Endothelial cell of hepatic sinusoid (primary cell): ENCODE measurements around the gene PCK1.

ENCODE experiments used
- in situ Hi-C: cut with HindIII; loops from 2 replicates; pipeline ENCODE4 v1.10.0; 2017; ENCODE audit warnings: low sequenced_read_pairs

Gene PCK1

DNA sequence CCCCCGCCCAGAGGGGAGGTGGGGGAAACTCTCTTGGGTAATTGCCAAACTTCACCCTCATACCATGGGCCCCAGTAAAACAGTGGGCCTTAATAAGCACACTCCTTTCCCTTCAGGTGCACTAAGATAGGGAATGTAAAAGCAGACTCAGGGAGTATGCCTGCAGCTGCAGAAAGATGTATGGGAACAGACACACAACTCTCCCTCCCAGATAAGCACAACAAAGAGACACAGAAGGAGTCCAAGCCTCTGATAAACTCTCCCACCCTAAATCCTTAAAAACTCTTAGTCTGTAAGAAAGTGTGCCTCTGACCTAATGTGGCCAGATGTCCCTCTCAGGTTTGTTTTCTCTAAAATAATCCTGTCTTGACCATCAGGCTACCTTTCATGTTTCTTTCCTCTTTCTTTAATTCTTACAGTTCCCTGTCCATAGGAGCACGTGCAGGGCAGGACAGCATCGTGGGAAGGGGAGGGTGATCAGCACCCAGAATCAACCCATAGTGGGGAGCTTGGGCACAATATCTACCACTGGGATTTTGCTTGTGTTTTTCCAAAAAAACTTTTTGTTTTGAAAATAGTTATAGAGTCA is 24.7 kb upstream of the PCK1 start:
- in situ Hi-C loops: no loop called here

- in situ Hi-C loops: no loop called here
Measured at GRCh38 chr20:57536771-57537724, 23.9 kb upstream of the PCK1 start.

- in situ Hi-C loops: no loop called here
Measured at GRCh38 chr20:57537822-57538221, 23.1 kb upstream of the PCK1 start.

GRCh38 chr20:57539889-57540288 is 21.0 kb upstream of the PCK1 start:
- in situ Hi-C loops: no loop called here

- in situ Hi-C loops: no loop called here
Measured at GRCh38 chr20:57540890-57541580, 19.9 kb upstream of the PCK1 start.

DNA sequence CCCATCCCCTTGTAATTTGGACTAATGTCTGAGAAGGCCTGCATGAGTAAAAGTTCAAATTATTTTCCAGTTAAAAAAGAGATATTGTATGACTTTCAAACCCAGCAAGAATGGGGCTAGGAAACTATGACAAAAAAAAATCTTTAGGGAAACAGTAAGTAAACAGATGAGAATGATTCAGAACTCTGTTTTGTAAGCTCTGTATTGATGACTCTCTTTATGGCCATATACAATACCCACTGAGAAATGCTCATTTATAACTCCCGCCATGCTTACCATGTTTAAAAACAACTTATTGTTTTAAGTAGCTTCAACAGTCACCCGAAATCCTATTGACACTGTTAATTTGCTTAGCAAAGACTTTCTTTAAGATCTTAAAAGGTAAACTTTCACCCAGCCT is 17.2 kb upstream of the PCK1 start:
- in situ Hi-C loops: no loop called here

DNA sequence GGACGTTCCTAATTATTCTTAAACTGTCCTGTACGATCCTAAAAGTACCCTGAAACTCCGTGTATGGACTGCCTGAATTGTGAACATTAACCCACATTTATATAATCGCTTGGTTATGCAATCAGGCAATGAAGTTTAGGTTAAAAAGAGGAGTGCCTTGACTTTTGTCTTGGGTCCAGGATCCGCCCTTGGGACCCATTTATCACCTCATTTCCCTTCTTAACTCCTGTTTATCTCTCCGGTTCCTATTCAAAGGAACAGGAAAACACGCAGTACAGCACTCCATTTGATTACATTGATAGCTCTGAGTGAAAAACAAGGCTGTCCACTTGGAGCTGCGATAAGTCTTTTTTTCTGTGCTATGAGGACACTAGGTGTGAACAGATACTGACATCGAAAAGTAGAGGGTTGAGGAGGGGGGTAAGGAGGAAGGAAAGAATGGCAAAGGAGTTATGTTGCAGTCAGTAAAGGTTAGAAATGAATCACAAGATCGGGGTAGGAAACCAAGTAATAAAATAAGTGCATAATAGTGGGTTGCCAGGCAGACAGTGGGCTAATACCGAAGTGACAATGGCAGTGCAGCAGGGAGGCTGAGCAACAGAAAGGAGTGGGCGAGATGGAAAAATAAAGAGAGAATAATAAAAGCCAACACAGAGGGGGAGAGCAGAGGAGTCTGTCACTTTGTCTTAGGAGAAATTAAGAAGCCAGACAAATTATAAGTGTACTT is 15.9 kb upstream of the PCK1 start:
- in situ Hi-C loops: no loop called here

GRCh38 chr20:57545927-57546662 is 14.8 kb upstream of the PCK1 start:
- in situ Hi-C loops: no loop called here

- in situ Hi-C loops: no loop called here
Measured at GRCh38 chr20:57546956-57547649, 13.8 kb upstream of the PCK1 start.

- in situ Hi-C loops: no loop called here
Measured at GRCh38 chr20:57548177-57549058, 12.5 kb upstream of the PCK1 start.

- in situ Hi-C loops: no loop called here
Measured at GRCh38 chr20:57552471-57552870, 8.4 kb upstream of the PCK1 start.

DNA sequence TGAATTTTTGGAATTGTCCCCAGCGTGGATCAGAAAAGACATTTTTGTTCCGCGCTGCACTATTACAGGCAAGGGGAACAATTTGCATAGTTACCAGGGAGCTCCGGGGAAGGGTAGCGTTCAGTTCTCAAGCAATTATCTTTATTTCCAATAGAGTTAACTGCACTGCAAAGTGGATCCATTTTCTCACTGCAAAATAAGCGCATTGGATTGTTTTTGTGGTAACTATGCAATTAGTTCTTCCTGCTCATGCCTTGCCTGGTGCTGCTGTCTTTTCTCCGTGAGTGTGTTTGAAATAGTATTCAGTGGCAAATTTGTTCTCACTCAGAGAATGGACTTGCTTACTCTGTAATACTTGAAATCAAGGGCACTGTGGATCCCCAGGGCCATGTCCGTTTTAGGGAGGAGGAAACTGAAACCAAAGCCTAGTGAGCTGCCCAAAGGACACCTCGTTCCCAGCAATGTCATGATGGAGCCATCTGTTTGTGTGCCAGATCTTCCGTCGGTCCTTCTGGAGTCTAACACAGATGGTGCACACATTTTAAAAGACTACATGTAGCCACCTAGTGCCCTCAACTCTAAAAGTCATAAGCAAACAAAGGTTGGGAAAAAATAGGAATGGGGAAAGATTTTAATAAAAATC is 7.4 kb upstream of the PCK1 start:
- in situ Hi-C loops: no loop called here

DNA sequence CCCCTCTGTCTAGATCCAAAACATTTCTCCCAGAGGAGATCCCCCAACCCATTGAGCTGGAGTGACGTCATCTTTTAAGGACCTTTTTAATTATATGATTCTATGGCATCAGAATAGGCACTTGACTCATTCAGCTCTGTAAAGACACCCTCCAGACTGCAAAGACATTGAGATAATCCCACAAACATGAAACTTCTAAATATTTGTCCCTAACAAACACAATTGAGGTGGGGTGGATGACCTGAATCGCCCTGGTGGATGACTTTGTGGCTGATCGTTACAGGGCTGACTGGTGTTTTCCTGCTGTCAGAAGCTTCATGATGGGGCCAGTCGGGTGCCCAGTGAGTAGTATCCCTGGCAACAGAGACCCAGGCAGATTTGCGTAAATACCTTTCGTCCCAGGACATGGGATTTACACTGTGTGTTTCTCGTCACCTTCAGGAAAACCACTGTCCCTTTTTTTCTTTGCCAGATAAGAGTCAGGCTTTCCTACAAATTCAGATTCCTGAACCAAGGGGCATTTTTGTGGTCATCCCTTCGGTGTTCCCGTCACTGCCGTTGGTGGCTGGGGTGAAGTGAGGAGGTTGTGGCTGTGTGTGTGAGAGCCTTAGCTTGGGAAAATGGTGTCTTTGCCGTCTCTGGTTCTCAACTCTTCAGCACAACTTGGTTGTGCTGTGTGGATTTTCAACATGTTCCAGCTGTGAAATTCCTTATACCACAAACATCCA is 5.3 kb upstream of the PCK1 start:
- in situ Hi-C loops: no loop called here

DNA sequence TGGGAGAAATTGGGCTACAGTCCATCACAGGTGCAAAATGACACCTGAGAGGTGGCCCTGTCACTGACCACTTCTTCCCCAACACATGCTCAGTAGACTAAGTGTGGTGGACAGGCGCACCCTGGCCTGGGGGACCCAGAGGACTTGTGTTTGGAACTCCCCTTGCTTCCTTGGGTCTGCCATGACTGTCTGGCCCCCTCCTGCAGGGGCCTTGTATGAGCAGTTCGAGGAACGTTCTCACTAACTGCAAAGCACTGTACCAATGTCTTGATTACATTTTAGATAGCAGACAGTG is 4.0 kb upstream of the PCK1 start:
- in situ Hi-C loops: no loop called here

DNA sequence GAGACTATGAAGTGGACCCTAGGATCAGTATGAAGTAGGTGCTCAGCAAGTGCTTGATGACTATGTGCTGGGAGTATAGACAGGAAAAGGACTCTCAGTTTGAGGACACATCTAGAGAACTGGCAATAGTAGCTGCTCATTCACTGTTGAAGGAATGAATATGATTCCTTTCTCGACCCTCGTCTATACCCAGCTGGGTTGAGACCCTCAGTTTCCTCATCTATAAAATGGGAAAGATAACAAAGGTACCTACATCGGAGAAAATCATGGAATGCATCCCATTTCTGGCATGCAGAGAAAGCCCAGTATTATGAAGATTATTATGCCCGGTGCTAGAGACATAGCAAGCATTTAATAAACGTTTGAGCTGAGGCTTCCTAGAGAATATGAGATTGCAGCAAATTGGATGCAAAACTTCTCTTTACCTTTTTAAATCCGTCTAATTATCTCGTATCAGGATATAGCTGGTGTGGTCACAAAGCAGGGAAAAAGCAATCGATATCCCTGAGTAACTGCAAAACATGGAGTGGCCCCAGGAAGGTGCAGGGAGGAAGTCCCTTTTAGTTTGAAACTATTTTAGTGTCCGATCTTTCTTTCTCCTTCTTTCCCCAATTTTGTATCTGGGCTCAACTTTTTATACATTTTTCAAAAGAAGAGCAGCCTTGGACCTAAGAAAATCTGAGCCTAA is 2.8 kb upstream of the PCK1 start:
- in situ Hi-C loops: no loop called here

DNA sequence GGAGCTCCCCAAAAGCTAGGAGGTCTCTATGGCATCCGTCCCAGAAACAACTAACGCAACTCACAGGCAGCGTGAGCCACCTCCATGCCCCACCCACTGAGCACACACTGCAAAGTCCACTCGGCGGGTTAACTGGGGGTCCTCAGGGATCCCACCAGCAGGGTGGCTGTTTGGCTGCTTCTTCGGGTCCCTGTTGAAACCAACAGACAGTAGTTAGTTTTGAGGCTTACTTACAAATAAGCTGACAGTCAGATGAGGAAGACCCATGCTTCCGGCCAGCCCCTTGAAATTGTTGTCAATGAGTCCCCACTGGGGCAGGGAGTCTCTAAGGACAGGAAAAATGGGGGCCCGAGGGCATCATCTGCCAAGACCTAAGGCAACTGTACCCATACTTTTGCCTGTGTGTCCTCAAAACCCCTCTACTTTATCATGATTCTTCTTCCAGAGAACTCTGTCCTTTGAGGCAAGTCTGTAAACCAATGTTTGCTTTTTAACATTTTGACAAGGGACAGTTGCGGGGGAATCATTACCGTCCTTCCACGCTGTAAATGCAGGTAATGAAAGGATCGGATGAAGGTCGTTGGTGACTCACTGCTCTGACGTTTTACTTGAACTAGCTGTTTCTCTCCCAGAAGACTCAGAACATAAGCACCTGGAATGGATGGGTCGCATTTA is 2.2 kb upstream of the PCK1 start:
- in situ Hi-C loops: no loop called here

GRCh38 chr20:57559289-57559634 is 1.6 kb upstream of the PCK1 start:
- in situ Hi-C loops: no loop called here
